ENCODE measurements around the gene IER2.

The IER2 gene

DNA sequence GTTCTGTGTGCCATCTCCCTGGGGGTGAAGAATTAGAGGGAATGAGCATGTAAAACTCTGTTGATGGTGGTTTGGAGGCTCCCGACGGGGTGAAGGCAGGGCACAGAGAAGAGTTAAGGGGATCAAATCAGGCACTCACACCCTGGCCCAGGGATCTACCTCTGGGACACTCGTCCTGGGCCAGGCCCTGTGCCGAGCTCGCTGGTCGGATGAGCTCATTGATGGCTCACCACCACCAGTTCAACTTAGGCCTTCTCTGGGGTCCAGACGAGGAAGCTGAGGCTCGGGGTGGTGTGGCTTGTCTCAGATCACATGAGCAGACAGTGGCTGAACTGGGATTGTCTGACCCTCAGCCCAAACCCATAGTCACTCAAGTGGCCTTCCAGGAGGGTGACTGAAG, 30.6 kb upstream of the IER2 start:
- no peak for DNase-seq

DNA sequence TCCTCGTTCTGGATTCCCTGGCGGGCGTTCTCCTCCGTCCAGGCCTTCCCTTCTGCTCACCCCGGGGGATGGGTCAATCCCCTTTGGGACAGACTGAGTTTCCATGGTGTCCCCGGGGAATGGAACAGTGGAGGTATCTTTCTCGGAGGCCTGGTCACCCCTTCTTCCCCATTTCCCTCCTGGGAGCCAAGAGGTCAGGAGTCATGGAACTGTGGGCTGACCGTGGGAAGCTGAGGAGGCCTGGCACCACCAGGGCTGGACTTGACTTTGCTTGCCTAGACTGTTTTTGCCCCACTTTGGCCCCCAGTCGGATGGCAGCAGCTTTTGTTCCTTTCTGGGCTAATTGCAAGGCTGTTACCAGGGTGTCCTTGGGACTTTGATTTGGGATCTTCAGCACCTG, 30.2 kb upstream of the IER2 start:
- DNase-seq, result no peak

DNA sequence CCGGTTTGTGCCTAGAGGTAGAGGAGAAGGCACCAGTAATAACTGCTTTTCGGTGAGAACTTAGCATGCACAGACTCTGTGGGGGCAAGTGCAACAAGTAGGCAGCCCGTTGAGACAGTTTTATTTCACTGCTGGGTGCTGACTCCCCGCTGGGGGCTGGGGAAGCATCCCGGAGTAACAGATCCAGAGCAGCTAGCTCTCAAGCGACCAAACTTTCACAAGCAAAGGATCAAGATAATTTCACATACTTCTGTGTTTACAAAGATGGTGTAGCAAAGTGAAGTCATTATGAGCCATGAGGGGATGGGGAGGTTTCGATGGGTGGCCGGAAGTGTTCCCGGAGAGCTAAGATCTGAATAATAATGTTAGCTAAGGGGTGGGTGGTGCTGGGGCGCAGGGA, 29.4 kb upstream of the IER2 start:
- no peak for DNase-seq

DNA sequence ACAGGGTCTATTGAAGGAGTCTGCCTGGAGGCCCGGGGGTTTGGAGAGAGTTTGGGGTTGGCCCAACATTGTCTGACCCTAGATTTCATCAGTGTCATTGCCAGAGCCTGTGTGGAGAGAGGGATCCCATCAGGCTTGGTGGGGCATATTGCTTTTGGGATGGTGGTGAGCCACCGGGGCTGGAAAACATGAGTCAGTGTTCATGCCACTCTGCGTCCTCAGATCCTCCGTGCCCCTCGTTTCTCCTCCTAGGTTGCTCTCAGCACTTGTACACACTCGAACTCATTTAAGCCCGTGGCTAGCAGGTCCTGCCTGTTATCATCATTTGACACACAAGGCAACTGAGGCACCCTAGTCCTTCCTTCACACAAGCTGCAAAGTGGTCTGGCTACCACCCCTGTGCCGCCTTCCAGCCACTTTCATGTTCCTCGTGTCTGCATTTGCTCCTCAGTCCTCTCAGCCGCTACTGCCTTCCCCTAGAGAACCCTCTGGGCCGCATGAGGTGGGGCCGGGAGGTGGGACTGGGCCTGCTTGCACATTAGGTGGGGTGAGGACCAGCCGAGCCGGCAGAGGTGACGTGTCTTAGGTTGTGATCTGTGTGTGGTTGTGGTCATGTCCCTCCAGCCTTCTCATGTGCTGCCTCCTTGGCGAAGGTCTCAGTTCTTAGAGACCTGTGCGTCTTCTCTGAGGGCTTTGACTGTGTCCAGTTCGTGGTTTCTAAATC, 28.5 kb upstream of the IER2 start:
- no peak for DNase-seq

DNA sequence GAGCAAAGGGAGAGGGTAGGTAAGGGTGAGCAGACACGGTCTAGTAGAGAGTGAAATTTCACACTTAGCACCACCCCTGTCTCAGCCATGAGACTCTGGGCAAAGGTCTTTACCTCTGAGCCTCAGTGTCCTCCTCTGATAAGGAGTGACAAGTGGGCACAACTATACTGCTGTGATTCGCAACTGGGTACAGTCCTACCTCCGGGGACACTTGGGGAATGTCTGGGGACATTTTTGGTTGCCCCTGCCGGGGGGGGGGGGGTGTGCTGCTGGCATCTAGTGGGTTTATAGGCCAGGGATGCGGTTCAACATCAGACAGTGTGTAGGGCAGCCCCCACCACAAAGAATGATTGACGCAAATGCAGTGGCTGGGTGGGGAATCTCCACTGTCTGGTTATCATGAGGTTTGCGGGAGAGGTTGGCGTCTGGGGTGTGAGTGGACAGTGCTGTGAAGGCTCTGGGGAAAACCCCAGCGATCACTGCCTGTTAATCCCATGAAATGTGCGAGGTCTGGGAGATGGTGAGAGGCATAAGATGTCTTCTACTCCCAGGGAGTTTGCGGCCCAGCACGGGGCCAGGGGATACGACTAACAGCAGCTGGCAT, 27.8 kb upstream of the IER2 start:
- no peak for DNase-seq

DNA sequence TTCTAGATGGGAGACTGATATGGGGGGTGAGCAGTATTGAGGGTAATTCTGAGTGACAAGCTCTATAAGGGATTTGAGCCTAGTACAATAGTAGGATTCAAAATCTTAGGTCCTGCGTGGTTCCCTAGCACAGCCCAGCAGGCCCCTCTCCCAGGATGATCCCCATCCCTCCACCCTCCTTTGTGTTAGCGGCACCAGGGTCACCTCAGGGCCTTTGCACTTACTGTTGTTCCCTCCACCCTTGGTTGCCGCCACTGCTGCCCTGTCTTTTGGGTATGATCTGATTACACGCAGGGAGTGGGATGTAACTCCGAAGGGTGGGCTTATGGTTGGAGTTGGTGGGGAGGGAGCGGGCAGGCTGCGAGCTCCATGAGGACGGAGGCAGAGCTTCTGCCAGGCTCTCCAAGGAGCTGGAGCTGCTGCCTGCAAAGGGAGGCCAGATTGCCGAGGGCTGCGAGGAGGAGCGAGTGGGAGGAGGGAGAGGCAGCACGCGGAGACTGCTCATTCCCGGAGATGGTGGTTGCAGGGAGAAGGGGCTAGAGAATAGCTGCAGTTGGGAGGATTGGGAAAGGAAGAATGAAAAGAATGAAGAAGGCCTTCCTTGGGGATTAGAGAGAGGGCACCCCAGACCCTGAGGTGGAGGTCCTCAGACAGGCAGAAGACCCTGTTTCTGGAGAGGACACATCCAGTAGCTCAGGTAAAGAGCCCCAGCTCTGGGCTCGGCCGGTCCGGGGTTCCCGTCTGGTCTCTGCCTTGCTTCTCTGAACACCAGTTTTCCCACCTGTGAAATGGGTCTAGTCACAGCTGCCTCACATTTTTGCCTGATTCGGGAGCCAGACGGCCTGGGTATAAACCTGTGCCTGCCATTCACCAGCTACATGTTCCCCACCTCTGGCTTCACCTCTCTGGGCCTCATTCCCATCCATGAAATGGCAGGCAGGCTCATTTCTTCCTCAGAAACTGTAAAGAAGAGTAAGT, 26.9 kb upstream of the IER2 start:
- DNase-seq, result no peak

DNA sequence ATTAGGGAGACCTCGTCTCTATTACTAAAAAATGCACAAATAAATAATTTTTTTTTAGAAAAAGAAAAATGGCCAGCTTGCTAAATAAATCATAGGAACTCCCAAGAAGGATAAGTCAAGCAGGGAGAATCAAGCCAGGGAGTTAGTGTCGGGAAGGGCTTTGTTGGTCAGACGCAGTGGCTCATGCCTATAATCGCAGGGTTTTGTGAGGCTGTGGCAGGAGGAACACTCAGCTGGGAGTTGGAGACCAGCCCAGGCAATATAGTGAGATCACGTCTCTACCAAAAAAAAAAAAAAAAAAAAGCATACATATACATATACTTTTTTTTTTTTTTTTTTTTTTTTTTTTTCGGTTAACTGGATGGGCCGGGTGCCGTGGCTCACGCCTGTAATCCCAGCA, 23.2 kb upstream of the IER2 start:
- no peak for DNase-seq

DNA sequence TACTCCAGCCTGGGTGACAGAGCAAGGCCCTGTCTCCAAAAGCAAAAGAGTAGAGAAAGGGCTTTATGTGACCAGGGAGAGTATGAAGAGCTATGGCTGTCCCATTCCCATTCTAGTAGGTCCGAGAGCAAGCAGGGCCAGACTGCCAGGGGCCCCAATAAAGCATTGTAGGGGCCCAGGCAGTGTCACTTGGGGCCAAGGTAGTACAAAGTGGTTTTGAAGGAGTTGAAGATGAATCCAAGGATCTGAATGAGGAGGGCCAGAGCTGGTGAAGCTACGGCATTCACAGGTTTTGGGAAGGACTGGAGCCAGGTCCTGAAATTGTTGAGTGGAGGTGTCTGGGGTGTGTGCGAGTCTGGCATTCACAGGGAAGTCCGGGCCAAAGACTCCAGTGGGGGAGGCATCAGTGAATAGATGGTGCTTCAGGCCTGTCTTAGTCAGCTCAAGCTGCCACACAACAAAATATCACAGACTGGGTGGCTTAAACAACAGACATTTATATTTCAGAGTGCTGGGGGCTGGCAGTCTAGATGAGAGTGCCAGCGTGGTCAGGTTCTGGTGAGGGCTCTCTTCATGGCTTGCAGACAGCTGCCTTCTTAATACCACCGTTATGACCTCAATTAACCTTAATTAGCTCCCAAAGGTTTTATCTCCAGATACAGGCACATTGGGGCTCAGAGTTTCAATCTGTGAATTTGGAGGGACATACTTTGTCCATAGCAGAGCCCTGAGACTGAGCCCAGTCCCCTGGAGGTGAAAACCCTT, 22.2 kb upstream of the IER2 start:
- no peak for DNase-seq

DNA sequence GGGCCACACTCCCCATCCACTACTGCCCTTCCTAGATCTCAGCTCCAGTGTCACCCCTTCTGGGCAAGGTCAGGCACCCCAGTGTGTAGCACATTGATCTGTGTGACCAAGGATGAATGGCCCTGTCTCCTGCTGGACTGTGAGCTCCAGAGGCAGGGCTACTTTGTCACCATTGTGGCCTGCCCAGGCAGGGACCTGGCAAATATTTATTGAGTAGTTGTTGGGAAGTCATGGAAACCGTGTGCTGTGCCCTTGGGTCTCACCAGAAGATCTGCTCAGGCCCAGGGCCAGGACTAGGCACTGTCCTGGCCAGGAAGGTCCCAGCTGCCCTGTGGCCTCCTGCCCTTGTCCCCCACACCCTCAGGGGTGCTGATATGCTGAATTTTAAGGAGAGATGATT, 21.6 kb upstream of the IER2 start:
- no peak for DNase-seq

DNA sequence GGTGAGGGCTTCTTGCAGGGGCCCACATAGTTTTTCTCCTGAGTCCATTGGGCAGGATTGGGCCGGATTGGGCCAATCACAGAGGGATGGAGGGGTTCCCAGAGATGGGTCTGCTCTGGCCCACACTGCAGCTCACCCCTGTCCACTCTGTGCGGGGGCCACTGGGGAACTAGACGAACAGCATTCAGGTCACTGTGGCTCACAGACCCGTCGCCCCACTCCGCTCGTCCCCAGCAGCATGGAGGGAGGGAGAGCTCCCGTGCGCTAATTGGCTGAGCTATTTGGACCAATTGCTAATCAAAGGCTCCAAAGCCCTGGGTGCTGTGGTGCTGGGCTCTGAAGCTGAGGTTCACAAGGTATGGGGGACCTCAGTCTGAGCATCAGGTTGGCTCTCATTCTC, 20.8 kb upstream of the IER2 start:
- DNase-seq, result no peak

DNA sequence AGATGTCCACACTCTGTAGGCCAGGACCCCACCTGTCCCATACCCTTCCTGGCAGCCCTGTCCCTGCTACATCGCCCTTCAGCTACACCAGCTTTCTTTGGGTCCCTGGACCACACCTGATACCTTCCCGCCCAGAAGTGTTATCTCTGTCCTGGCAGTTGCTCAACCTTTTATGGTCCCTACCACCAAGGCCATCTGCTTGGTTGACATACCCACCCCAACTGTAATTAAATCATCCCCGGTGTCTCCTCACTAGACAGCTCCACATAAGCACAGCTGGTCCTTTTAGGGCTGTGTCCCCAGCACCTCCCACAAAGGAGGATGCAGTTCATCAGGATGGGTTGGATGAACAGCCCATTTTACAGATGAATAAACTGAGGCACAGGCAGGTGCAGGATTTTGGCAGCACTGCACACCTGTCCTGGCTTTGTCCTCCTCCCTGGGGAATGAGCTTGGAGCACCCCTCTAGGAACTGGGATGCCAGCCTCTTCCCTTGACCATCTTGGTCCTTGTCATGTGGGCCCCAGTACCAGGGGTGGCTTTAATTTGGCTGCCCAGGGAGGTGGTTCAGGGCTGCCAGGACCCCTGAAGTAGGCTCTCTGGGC, 19.2 kb upstream of the IER2 start:
- DNase-seq, result no peak

DNA sequence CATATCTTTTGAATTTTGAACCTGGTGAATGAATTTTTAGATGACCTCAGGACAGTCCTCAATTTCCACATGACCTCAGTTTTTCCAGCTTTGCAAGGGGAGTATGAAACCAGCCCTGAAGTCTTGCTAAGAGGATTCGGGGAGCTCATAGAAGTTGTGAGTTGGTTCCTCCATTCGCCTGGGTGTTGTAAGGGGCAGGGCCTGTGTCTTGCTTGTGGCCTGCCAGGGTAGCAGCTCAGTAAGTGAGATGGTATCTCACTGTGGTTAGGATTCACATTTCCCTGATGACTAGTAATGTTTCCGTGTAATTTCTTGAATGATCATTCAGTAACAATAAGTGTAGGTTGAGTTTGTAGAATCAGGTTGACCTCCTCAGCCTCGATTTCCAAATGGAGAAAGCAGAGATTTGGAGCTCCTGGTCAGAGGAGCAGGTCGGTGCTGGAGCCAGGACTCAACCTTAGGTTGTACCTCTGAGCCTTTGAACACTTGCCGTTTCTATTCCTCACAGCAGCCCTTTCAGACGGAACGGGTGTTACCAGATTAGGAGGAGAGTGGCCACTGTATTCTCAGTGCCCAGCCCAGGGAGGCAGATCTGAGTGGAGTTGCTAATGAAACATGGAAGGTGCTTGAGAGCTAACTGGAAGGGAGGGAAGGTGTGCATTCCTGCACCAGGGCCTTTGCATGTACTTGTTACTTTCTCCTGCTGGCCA, 17.6 kb upstream of the IER2 start:
- DNase-seq, result peak; percentile 30

DNA sequence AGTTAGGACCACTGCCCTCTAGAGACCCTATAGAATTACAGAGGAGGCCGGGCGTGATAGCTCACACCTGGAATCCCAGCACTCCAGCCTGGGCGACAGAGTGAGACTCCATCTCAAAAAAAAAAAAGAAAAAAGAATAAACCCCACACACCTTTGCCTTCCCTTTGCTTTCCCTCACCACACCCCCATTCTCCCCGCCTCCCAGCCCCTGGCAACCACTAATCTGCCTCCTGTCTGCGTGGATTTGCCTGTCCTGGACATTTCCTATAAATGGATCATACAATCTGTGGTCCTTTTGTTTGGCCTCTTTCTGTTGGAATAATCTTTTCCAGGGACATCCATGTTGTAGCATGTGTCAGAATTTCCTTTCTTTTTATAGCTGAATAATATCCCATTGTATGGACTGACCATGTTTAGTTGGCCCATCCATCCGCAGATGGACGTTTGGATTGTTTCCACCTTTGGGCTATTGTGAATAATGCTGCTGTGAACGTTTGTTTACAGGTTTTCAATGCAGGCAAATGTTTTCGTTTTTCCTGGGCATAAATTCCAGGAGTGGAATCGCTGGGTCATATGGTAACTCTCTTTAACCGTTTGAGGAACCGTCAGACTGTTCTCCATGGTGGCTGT, 16.9 kb upstream of the IER2 start:
- no peak for DNase-seq

DNA sequence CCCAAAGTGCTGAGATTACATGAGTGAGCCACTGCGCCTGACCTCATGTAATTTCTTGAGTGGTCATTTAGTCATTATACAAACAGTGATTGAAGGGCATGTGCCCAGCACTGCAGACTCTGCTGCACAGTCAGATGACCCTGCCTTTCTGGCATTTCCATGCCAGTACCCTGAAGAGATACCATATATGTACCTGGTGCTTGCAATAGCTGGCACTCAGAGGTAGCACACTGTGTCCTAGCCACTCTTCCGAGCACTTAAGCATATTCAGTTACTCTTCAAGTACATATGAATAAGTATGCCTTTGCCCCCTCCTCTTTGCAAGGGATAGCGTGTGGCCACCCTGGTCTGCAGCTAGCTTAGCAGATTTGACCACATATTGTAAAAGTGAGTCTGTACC, 15.6 kb upstream of the IER2 start:
- no peak for DNase-seq

DNA sequence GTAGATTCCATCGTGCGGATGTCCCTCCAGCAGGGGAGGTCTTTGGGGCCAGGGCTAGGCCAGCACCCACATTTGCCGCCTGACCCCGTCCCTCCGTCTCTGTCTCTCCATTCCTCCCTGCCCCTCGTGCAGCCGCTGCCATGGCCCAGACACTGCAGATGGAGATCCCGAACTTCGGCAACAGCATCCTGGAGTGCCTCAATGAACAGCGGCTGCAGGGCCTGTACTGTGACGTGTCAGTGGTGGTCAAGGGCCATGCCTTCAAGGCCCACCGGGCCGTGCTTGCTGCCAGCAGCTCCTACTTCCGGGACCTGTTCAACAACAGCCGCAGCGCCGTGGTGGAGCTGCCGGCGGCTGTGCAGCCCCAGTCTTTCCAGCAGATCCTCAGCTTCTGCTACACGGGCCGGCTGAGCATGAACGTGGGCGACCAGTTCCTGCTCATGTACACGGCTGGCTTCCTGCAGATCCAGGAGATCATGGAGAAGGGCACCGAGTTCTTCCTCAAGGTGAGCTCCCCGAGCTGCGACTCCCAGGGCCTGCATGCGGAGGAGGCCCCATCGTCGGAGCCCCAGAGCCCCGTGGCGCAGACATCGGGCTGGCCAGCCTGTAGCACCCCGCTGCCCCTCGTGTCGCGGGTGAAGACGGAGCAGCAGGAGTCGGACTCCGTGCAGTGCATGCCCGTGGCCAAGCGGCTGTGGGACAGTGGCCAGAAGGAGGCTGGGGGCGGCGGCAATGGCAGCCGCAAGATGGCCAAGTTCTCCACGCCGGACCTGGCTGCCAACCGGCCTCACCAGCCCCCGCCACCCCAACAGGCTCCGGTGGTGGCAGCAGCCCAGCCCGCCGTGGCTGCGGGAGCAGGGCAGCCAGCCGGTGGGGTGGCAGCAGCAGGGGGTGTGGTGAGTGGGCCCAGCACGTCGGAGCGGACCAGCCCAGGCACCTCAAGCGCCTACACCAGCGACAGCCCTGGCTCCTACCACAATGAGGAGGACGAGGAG, 14.8 kb upstream of the IER2 start:
- no peak for DNase-seq

DNA sequence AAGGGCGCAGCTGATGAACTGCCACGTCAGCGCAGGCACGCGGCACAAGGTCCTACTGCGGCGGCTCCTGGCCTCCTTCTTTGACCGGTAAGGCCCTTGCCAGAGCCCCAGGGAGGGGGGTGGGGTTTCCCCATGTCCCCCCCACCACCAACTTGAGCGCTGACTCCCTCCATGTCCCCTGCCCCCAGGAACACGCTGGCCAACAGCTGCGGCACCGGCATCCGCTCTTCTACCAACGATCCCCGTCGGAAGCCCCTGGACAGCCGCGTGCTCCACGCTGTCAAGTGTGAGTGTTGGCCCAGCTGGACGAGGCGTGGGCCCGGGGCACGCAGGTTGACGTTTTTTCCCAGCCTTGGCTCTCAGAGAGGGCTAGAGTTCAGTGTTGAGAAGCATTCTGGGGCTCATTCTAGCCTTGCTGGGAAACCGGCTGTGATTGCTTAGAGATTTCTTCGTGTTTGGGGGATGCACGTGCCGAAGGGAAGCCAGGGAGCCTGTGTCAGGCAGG, 12.9 kb upstream of the IER2 start:
- DNase-seq, result no peak

DNA sequence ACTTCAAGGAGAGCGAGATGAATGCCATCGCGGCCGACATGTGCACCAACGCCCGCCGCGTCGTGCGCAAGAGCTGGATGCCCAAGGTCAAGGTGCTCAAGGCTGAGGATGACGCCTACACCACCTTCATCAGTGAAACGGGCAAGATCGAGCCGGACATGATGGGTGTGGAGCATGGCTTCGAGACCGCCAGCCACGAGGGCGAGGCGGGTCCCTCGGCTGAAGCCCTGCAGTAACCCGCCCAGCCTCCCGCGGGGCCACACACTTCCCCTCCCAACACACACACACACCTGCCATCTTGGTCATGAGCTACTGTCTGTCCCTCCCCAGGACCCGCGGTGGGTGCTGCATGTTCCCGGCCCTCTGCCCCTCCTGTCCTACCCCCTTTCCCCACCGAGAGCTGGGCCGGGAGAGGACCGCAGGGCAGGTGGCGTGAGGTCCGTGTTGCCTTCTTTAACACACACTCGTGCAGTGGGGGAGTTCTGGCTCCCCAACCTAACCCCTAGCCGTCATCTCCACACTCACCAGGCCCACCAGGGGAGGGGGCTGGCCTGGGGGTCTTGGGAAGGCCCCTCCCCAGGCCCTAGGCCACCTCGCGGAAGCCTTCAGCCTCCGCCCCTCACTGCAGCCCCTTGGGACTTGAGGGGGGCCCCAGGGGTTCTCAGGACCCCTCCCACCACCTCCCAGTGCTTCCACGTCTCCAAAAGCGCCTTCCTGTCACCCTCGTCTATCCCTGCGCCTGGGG, 11.9 kb upstream of the IER2 start:
- no peak for DNase-seq

DNA sequence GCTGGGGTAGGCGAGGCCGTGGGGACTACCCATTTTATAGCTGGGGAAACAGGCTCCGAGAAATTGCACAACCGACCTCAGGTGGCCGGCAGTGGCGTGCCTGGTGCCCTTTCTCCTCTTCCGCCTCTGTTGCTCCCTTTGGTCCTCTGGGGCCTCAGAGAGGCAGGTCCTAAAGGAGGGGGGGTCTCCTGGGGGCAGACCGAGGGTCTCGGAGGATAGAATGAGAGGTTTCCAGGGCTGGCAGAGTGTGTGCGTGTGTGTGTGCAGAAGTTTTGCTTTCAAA, 11.4 kb upstream of the IER2 start:
- DNase-seq, result no peak

DNA sequence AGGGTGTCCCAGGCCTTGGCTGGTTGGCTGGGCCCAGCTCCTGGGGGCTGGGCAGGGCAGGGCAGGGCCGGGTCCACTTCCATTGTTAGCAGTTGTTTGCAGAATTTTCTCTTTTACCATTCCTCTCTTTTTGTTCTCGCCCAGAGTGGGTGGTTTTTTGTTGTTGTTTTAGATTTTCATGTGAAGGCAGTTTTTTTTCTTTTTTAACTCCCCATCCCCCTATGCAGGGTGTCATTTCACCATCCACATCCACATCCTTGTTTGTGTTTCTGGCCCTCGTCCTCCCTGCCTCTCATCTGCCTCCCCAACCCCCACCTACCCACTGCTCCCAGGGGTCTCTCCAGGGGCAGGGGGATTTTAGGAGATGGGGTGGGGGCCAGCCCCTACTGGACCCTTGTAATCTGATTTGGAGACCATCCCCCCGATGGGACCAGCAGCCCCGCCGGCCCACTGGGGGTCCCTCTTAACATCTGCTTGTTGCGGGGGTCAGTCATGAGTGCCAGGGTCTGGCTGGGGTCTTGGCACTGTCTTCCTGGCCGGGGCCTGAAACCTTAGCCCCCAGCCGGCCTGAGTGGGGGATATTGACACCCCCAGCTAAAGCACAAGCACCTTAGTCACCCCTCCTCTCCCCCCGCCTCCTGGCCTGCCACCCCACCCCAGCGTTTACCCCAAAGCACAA, 10.4 kb upstream of the IER2 start:
- DNase-seq, result no peak
